Medulla oblongata (tissue), 1 donor: ENCODE measurements around the gene CRY2.
"Not testable (repeated sequence)": the region's sequence is repeated elsewhere in the genome, so short reads cannot be mapped to it uniquely, and the experiment has no call there.

ENCODE experiments used
- DNase-seq: peaks from one replicate; pipeline ENCODE4 v3.0.0-alpha.2; 2015; ENCODE audit errors: extremely low spot score

Gene CRY2

DNA sequence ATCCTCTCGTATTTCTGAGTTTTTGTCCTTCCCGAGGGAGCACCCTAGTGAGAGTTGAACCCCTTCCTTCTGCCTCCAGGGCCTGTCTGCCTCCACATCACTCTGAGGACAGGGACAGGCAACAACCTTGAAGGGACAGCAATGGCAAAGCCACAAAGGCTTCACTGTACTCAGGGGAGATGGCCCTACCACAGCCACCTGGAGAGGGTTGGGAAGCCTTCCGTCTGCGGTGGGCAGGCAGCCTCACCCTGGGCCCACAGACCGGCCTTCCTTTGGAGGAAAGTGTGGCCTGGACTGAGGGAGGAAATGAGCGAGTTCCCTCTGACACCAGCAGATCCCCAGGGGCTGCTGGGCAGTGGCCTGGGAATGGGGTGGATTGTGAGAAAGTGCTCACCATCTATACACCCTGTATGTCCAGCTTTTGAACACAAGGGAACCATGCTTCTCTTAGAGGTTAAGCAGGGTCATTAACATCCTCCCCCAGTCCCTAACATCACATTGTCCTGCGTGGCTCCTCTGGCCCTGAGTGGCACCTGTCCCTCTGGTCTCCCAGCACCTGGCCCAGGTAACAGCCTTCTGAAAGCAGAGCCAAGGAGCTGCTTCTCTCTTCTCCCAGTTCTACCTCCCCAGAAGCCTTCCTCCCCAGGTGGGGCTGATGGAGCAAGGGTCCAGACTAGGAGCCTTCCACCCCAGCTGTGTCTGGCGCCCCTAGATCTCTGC is 35.5 kb upstream of the CRY2 start:
- no peak for DNase-seq

DNA sequence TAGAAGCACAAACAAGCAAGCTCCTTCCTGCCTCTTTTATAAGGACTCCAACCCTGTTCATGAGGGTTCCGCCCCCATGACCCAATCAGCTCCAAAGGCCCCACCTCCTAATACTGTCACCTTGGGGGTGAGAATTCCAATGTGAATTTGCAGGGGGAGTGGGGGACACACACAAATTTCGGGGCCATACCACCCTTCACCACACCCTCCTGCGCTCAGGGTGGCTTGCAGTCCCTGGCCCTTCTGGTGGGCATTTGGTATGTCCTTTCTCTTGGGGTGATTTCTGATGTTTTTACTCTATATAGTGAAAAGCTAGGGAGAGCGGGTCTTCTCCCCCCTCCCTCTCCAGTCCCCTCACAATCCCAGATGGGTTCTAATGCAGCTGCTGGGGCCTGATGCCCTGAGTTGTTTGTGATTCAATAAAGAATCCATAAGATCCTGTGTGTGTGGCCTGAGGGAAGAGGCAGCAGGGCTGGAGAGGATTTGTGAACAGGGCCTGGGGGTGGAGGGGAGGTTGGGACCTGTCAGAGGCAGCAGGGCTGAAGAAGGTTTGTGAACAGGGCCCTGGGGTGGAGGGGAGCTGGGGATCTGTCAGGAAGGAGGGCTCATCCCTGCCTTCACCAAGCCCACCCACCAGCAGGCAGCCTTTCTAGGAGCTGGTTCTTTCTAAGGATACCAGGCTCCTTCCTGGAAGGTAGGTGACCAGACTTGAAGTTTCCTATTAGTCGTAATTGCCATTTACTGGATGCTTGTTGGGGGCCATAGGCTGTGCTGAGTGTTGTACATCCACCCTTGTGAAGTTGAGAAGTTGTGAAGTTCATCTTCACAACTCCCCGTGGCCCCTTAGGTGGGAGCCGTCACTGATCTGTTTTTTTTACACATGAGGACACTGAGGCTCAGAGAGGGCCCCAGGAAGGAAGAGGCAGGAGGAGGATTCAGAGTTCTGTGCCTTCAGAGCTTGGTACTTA is 34.4 kb upstream of the CRY2 start:
- no peak for DNase-seq

DNA sequence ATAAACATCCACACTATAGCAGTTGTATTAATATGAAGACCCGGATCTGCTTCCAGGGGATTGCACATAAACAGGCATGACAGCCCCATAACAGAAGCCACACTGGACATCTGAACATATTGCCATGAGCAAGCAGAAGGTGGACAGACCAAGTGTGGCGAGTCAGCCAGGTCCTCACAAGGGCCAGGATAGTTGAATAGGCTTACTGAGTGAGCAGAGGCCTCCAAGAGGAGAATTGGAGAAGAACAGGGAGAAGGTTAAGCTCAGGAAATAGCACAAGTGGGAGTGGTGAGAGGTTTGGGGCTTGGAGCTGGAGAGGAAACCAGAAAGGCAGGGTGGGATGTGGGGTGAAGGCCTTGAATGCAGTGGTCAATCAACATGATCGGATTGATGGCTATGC is 31.5 kb upstream of the CRY2 start:
- DNase-seq: no peak

DNA sequence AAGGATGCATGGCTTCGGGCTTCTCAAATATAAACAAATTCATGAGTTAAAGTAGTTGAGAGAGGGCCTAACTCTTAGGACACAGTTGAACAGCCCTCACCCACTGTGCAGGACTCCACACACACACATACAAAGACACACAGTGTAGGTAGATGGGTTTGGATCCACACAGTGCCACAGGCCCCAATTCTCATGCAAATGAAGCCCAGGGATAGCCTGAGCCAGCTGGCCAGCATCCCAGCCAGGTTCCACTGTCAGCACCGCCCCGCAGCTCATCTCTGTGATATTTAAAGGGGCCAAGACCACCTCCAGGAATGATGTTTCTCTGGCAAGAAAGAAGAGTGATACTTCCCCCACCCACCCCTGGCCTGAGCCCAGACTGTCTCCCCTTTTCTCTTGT is 30.7 kb upstream of the CRY2 start:
- DNase-seq: no peak

DNA sequence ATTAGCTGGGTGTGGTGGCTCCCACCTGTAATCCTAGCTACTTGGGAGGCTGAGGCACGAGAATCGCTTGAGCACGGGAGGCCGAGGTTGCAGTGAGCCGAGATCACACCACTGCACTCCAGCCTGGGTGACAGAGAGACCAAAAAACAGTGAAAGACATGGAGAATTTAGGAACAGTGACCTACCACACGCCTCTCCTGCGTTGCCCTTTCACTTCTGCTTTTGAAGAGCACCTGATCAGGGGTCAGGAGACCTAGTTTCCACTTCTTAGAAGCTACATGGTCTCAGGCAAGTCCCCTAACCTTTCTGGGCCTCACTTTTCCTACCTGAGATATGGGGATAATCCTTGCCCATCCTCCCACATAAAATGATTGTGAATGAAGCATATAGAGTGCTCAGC is 30.1 kb upstream of the CRY2 start:
- DNase-seq: no peak

DNA sequence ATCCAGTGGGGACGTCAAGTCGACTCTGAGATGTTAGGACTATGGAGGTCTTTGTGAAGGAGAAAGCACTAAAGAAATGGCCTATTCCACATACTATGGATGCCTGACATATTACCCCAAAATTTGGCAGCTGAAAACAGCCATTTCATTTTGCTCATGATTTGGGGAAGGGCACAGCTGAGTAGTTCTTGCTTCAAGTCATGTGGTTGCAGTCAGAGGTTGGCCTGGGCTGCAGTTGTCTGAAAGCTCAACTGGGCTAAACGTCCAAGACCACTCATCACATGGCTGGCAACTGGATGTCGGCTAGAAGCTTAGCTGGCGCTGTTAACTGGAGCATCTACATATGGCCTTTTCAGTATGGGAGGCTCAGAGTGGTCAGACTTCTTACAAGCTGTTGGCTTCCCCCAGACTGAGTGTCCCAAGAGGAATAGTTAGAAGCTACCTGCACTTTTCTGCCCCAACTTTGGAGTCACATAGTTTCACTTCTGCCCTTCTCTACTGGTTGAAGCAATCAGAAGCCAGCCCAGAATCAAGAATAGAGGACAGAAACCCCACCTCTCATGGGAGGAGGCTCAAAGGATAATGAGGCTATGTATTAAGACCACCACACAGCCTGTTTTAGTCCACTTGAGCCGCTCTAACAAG is 28.2 kb upstream of the CRY2 start:
- no peak for DNase-seq

DNA sequence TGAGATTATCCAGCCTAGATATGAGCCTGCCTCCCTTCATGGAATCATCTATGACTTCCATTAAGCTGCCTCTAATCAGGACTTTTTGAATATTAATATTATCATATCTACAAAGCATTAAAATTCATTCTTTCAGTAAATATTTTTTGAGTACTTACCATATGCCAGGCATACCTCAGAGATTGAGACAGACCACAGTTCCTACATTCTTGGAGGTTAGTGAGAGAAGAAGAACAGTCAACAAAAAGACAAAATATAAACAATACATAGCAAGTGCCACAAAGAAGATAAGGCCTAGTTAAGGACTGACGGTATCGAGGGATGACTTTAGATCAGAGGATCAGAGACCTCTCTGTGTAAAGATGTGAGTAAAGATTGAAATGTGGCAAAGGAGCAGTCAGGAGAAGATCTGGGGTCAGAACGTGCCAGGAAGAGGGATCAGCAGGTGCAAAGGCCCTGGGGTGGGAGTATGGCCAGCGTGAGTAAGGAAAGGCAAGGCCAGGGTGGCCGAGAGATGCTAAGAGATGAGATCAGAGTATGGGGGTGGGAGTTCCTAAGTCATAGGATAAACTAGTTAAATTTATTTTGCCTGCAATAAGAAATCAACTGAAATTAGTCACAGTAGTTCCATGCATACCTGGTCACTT is 26.9 kb upstream of the CRY2 start:
- DNase-seq: no peak

DNA sequence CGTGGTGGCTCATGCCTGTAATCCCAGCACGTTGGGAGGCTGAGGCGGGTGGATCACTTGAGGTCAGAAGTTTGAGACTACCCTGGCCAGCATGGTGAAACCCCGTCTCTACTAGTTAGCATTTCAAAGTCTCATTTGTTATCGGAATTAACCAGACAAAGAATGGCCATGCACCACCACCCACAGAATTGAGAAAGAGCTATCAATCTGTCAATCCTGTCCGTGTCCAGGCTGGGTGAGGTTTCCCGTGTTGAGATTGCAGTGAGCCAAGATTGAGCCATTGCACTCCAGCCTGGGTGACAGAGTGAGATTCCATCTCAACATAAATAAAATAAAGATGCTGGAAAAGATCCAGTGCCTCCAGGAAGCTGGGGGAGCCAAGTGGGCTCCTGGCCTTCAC is 20.8 kb upstream of the CRY2 start:
- DNase-seq: not testable (repeated sequence)

DNA sequence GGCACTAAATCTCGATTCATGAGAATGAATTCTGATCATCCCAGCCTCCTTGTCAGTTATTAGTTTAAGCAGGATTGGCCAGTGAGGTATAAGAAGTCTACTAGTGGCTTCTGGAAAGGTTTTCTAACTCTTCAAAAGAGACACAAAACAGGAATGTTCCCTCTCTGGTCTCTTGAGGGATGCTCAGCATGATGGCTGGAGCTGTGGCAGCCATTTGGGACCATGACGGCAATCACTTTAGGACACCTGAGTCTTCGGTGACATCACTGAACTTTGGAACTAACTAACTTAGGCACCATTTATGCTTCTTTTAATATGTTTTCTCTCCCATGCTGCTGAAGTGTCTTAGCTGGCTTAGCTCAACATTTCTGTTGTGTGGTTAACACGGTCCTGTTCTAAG is 20.2 kb upstream of the CRY2 start:
- DNase-seq: no peak

DNA sequence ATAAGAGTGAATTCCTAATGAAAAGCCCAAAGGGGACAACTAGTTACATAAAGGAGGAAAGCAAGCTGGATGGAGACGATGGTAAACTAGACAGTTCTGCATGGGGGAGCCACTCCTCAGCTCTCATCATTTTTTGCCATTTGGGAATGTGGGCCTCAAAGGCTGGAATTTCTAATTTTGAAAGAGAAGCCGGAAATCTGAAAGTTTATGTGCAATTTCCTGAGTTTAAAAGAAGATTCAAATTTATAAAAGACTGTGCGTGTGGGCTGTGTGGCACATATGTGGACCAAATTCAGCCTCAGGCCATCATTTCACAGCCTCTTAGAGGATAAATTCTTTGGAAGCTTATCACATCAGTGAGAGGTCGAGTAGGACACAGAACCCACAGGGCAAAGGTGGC is 18.3 kb upstream of the CRY2 start:
- DNase-seq: no peak

DNA sequence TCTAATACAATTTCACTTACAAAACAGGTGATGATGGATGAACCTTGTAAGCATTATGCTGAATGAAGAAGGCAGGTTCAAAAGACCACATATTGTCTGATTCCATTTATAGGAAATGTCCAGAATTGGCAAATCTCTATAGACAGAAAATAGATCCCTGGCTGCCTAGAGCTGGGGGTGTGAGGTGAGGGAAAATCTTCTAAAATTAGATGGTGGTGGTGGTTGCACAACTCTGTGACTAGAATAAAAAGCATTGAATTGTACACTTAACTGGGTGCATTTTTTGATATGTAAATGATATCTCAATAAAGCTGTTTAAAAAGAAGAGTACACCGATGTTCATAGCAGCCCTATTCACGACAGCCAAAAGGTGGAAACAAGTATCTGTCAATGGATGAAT is 16.7 kb upstream of the CRY2 start:
- no peak for DNase-seq

DNA sequence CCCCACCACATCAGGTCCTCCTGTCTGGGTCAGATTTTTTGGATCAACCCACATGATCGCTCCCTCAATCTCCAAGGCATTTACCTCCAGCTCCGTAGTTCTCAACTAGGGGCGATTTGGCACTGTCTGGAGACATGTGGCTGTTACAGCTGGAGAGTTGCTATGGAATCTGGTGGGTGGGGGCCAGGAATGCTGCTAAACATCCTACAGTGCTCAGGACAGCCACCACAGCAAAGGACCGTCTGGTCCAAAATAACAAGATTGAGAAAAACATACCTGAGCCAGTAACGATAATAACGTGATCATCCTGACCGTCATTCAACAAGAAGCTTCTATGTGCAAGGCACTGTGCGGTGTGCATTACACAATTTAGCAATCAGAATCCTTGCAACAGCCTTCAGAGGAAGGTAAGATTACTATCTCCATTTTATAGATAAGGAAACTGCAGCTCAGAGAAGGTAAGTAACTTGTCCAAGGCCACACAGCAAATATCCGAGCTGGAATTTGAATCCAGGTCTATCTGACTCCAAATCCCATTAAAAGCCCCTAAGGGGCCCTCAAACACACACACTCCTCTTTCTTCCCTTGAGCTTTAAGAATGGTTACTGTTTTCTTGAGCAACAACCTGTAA is 14.3 kb upstream of the CRY2 start:
- DNase-seq: no peak

DNA sequence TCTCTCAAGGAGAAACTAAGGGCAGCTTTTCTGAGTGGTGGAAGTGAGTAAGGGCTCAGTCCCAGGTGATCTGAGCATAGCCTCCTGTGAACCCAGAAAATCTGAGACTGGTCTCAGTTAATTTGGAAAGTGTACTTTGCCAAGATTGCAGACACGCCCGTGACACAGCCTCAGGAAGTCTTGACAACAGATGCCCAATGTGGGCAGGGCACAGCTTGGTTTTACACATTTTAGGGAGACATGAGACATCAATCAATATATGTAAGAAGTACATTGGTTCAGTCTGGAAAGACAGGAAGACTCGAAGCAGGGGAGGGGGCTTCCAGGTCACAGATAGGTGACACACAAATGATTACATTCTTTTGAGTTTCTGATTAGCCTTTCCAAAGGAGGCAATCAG is 13.5 kb upstream of the CRY2 start:
- no peak for DNase-seq

DNA sequence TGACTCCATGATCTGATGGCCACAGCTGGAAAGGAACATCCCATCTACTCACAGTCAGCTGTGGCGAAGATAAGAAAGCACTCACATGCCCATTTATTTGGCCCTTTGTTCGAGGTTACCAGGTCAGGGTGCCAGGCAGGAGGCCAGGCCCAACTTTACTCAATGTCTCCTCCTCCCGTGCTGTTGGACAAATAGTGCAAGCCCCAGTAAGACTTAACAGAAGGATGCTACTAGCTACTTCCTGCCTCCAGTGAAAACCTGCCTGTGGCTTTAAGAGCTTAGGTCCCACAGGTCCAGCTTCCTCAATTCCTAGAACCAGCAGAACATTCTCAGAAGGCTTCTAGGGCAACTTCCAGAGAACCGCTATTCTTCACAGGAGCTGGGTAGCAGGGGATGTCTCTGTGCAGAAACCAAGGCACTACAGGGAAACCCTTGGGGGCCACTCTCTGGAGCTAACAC is 12.9 kb upstream of the CRY2 start:
- DNase-seq: no peak

DNA sequence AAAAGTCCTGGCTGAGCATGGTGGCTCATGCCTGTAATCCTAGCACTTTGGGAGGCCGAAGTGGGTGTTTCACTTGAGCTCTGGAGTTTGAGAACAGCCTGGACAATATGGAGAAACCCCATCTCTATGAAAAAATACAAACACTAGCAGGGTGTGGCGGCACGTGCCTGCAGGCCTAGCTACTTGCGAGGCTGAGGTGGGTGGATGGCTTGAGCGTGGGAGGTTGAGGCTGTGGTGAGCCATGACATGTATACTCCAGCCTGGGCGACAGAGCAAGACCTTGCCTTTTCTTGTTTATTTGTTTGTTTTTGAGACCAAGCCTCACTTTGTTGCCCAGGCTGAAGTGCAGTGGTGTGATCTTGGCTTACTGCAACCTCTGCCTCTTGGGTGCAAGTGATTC is 8.1 kb upstream of the CRY2 start:
- no peak for DNase-seq

DNA sequence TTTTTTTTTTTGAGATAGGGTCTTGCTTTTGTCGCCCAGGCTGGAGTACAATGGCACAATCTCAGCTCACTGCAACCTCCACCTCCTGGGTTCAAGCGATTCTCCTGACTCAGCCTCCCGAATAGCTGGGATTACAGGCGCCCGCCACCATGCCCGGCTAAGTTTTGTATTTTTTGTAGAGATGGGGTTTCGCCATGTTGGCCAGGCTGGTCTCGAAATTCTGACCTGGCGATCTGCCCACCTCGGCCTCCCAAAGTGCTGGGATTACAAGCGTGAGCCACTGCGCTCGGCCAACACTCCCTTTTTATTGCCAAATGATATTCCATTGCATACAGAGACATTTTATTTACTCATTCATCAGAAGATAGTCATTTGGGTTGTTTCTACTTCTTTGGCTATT is 7.0 kb upstream of the CRY2 start:
- DNase-seq: not testable (repeated sequence)

DNA sequence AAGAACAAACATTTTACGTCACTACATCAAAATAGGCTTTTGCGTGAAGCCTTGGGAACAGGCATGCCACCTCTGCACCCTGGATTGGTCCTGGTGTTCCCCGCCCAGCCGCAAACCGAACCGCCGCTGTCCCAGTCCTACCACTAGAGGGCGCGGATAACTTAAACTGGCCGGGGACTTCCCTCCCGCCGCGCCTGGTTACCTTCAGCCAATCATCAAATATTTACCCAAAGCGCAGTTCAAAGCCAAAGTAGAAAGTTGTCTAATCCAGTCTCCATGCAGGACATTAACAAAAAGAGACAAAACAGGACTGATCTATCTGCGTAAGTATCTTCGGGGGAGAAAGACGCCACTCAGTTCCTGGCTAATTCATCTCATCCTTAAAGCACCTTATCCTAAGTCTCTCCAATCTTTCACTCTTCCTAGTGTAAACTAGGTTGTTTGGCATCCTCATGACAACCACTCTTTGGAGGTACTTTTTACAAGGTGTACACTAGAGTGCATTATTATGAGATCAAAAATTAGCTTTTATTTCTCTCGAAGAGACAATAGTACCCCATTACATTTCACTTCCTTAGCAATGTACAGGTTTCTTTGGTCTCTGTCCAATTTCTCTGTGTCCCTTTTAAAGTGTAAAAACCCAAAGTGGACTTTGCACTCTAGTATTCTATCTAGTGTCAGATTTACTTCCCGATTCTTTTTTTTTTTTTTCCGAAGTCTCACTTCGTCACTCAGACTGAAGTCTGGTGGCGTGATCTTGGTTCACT is 3.9 kb upstream of the CRY2 start:
- DNase-seq: peak; percentile 91

DNA sequence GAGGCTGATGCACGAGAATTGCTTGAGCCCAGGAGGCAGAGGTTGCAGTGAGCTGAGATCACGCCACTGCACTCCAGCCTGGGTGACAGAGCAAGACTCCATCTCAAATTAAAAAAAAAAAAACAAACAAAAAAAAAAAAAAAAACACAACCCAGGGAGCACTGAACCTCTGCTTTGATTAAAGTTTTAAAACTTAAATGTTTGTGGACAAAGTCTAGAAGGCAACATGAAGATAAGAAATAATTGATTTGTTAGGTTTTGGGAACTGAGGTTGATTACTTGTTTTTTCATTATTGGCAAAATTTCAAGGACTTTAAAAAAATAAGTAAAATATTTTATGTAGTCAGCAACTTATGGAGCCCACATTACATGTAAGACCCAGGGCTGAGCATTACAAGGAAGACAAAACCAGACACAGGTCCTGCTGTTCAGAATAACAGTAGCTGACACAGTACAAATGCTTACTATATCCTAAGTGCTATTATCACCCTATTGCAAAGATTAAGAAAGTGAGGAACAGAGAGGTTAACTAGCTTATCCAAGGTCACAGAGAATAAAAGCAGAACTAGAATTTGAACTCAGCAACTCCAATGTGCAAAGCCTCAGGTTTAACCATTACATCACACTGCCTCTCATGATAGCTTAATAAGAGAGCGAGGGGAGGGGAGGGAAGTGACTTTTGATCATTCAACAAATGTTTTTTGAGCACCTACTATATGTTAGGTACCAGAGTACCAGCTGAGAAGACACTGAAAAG is 2.3 kb upstream of the CRY2 start:
- DNase-seq: no peak

DNA sequence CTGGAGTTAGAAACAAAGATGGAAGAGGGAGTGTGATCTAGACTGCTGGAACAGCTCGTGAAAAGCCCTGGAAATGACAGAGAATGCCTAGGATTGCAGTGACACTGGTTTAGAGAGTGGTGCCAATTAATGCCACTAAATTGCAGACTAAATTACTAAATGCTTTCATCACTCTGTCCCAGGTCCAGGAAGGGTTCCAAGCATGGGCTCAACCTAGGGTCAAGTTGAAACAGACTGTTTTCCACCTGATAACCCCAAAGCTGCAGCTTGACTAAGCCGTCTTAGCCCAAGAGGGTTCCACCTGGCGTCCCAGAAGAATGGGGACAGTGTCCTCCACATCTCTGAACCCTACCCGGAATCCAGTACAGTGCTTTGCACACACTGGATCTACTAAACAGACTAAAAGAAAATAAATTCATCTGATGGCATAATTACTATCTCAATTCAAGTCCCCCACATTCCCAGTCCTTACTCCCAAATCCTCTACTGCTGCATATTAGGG is 1.1 kb upstream of the CRY2 start:
- no peak for DNase-seq

DNA sequence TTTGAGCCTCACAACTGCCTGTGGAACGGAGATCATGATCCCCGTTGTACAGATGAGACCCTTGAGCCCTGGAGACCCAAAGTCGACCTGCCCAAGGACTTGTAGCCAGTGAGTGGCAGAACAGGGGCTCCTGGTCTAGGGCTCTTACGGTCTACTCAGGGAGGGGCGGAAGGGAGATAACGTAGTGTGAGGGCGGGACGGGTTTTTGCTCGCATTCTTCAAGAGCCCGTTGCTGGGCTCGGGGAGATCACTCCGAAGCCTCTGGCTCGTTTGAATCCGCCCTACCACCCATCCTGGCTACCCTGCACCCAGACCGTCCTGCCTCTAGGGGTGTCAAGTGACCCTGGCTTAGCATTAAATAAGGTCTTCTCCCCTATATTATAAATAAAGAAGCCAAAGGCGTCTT is 639 bp downstream of the CRY2 start:
- DNase-seq: peak; percentile 39
